ENCODE results near the gene BSCL2. TPM values are rescaled to one million over a fixed set of nuclear protein-coding genes. Genes with fewer than 3 reads are reported as not detected.
A peak's percentile ranks its signal among the peaks of the same experiment; 100 is the strongest.

Gene BSCL2
- total RNA-seq, 1 donor from 2014 or later, result 550 TPM

DNA sequence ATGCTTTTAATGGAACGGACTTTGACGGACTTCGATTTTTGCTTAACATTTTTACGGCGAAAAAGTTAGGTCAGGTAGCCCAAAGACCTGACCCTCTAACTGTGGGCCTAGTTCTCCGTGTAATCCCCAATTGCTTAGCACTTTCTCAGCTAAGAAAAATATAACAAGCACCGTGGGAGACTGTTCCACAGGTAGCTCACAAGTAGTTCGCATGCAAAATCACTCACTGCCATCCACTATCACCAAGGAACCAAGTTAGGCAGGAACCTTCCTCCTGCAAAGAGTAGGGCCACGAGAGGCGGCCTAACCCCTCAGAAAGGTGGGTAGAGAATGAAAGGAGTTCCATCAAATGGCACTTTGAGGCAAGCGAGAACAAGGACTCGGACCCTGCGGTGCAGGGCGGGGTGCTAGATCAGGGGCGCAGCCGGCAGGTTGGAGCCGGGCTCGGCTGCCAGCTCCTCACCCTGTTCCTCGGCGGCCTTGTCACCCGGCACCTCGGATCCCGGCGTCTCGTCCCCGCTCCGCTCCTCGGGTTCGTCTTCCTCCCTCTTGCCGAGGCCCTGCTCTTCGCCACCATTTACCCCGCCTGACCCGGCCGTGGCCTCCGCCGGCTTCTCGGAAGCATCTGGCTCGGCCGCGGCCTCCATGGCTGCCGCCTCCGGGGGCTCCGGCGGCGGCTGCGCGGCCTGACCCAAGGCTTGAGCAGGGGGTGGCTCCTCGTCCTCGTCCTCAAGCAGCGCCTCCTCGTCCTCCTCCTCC, 19.1 kb upstream of the BSCL2 start:
- peak overlapping the region; percentile 91 for H3K27ac Mint-ChIP-seq (ENCODE audit: unreplicated experiment)
- peak; percentile 36 for DNase-seq
- peak overlapping the region; percentile 95 for H3K4me3 Mint-ChIP-seq (ENCODE audit: unreplicated experiment)
- TF ChIP-seq, protein P1, sequence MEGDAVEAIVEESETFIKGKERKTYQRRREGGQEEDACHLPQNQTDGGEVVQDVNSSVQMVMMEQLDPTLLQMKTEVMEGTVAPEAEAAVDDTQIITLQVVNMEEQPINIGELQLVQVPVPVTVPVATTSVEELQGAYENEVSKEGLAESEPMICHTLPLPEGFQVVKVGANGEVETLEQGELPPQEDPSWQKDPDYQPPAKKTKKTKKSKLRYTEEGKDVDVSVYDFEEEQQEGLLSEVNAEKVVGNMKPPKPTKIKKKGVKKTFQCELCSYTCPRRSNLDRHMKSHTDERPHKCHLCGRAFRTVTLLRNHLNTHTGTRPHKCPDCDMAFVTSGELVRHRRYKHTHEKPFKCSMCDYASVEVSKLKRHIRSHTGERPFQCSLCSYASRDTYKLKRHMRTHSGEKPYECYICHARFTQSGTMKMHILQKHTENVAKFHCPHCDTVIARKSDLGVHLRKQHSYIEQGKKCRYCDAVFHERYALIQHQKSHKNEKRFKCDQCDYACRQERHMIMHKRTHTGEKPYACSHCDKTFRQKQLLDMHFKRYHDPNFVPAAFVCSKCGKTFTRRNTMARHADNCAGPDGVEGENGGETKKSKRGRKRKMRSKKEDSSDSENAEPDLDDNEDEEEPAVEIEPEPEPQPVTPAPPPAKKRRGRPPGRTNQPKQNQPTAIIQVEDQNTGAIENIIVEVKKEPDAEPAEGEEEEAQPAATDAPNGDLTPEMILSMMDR (IDR thresholded peaks at IDR 0.05; ENCODE audit: partially characterized antibody, unreplicated experiment), result no peak
- H3K27me3 Mint-ChIP-seq (ENCODE audit: unreplicated experiment), result peaks cover 12% of the 10 kb centered on the region
- H3K36me3 Mint-ChIP-seq (ENCODE audit: unreplicated experiment), result no peaks in the 10 kb centered on the region
- peaks cover 19% of the 10 kb centered on the region for H3K4me1 Mint-ChIP-seq (ENCODE audit: low read depth, unreplicated experiment)
- H3K9me3 Mint-ChIP-seq (ENCODE audit: unreplicated experiment), result peaks cover 13% of the 10 kb centered on the region

DNA sequence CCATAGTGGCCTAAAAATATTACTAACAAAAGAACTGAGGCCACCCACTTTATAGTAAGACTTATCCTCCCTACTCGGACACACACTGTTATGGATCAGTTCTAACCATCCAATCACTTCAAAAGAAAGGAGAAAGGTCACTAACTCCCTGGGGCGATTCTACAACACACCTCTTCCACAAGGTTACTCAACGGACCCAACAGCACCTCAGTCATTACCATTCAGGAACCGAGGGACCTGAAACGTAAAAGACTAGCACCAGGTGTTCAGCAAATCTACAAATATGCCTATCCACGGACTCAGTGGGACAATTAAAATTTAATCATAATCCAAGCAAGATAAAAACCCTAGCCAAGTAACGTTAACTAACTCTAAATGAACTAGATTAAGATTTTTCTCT, 18.4 kb upstream of the BSCL2 start:
- Mint-ChIP-seq H3K9me3 (ENCODE audit: unreplicated experiment) (peaks cover 13% of the 10 kb centered on the region), H3K27ac (ENCODE audit: unreplicated experiment) (peak overlapping the region; percentile 91), H3K27me3 (ENCODE audit: unreplicated experiment) (peaks cover 9% of the 10 kb centered on the region), H3K36me3 (ENCODE audit: unreplicated experiment) (peaks cover 3% of the 10 kb centered on the region), H3K4me3 (ENCODE audit: unreplicated experiment) (peak overlapping the region; percentile 95), H3K4me1 (ENCODE audit: low read depth, unreplicated experiment) (peaks cover 19% of the 10 kb centered on the region)
- TF ChIP-seq, protein P1 (IDR thresholded peaks at IDR 0.05; ENCODE audit: partially characterized antibody, unreplicated experiment), result no peak
- DNase-seq, result no peak

DNA sequence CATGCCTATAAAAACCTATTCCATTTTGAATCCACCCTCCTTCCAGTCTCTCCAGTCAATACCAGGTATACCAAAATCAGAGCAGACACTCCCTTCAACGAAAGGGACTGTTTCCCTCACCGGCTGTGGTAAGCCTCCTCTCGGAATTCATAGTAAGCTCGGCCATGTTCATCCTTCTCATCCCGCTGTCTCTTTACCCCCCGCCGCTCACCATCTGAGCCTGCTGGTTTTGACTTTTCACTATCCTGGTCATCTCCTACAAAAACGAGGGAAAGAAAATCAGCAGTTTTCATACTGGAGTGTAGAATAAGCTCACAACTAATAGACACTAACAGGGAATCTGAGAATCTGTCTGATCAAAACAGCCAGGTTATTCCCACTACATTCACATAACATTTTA, 16.9 kb upstream of the BSCL2 start:
- Mint-ChIP-seq H3K4me3 (ENCODE audit: unreplicated experiment) (peak overlapping the region; percentile 95), H3K27ac (ENCODE audit: unreplicated experiment) (no peak overlapping the region), H3K36me3 (ENCODE audit: unreplicated experiment) (peaks cover 3% of the 10 kb centered on the region), H3K4me1 (ENCODE audit: low read depth, unreplicated experiment) (peaks cover 19% of the 10 kb centered on the region), H3K9me3 (ENCODE audit: unreplicated experiment) (peaks cover 12% of the 10 kb centered on the region), H3K27me3 (ENCODE audit: unreplicated experiment) (peaks cover 9% of the 10 kb centered on the region)
- TF ChIP-seq, protein P1 (IDR thresholded peaks at IDR 0.05; ENCODE audit: partially characterized antibody, unreplicated experiment), result no peak
- DNase-seq, result no peak

DNA sequence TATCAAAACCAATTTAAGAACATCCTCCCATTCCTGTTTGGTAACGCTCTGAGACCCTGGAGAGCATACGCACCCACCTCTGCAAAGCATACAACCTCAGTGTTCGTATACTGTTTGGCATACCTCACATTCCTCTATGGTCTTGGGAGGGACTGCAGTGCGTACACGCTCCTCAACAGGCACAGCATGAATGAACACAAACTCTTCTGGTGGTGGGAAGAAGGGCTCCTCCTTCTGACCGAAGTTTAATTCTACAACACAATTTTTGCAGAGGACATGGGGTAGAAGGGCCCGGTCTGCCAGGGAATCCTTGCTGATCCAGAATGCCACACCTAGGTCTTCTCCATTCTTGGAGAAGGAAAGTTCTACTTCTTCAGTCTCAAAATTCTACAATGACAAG, 14.8 kb upstream of the BSCL2 start:
- Mint-ChIP-seq H3K9me3 (ENCODE audit: unreplicated experiment) (peaks cover 7% of the 10 kb centered on the region), H3K4me1 (ENCODE audit: low read depth, unreplicated experiment) (peaks cover 18% of the 10 kb centered on the region), H3K36me3 (ENCODE audit: unreplicated experiment) (peaks cover 8% of the 10 kb centered on the region), H3K27ac (ENCODE audit: unreplicated experiment) (peak overlapping the region; percentile 38), H3K4me3 (ENCODE audit: unreplicated experiment) (peak overlapping the region; percentile 37), H3K27me3 (ENCODE audit: unreplicated experiment) (peaks cover 6% of the 10 kb centered on the region)
- DNase-seq, result no peak
- TF ChIP-seq, protein P1 (IDR thresholded peaks at IDR 0.05; ENCODE audit: partially characterized antibody, unreplicated experiment), result no peak

DNA sequence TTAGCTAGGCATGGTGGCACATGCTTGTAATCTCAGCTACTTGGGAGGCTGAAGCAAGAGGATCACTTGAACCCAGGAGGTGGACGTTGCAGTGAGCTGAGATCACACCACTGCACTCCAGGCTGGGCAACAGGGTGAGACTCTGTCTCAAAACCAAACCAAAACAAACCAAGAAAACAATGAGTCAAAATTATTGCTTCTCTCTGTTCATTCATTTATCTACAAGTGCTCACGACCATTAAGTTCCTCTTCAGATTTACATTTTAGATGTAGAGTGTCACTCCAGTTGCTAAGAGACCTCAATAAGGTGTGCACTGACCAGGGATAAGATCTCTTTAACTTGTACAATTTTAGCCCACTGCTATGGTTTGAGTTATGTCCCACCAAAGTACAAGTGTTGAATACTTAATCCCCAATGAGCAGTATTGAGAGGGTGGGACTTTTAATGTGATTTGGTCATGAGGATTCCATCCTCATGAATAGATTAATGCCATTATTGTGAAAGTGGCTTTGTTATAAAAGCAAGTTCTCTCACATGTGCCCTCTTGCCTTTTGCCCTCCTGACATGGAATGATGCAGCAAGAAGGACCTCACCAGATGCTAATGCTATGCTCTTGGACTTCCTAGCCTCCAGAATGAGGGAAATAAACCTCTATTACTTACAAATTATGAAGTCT, 12.2 kb upstream of the BSCL2 start:
- Mint-ChIP-seq H3K9me3 (ENCODE audit: unreplicated experiment) (peaks cover 2% of the 10 kb centered on the region), H3K4me3 (ENCODE audit: unreplicated experiment) (no peak overlapping the region), H3K36me3 (ENCODE audit: unreplicated experiment) (peaks cover 8% of the 10 kb centered on the region), H3K4me1 (ENCODE audit: low read depth, unreplicated experiment) (peaks cover 10% of the 10 kb centered on the region), H3K27me3 (ENCODE audit: unreplicated experiment) (no peaks in the 10 kb centered on the region), H3K27ac (ENCODE audit: unreplicated experiment) (peak overlapping the region; percentile 1)
- no peak for DNase-seq
- TF ChIP-seq, protein P1 (IDR thresholded peaks at IDR 0.05; ENCODE audit: partially characterized antibody, unreplicated experiment), result no peak
